ENCODE results near the gene ARHGAP25.

- no peak for TF ChIP-seq CTCF (IDR thresholded peaks at IDR 0.05; ENCODE audit: low read depth, low read length, poor library complexity, severe bottlenecking)
- no peak for TF ChIP-seq EZH2phosphoT487 (IDR thresholded peaks at IDR 0.05; ENCODE audit: borderline replicate concordance, low read length)
These were observed 35.1 kb downstream of the ARHGAP25 start for GRCh38 chr2:68769586-68770270.
